ENCODE measurements around the gene DSEL. TPM values are rescaled to one million over a fixed set of nuclear protein-coding genes. Genes with fewer than 3 reads are reported as not detected.

The DSEL gene
- total and polyA plus RNA-seq, 2 of the 8 experiments (the other 6 are each of a cell fraction or from before 2014, with no cell fraction given), result 3.0 to 22.8 TPM

DNA sequence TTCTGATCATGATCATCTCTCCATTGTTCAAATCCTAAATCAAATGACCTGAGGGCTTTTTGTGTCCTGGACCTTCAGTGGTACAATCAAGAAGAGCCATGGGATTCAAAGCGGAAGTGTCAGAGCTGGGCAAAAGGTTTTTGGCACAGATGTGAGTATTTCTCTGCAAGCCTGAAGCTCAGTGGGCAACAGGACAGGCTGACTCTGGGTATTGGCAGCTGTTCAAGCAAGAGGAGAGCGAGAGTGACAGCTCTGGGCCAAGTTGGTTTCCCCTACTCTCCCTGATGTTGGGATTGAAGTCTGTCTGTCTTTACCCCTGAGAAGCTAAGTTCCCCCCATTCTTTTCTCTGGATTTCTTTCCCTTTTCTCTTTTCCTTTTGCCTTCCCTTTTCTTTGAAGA, 33.3 kb downstream of the DSEL start:
- H2BK120ac ChIP-seq (replicated peaks; ENCODE audit: low read depth, low read length), result no peak overlapping the region
- no peaks in the 10 kb centered on the region for H3K79me1 ChIP-seq (ENCODE audit: low read depth, low read length)
- WGBS, 2 experiments (ENCODE audit: extremely low coverage in 1 of 2, insufficient coverage in 1 of 2, insufficient read length in 1 of 2, insufficient replicate concordance in 2 of 2, low coverage in 1 of 2, low lambda C conversion rate in 2 of 2, missing lambda C conversion rate in 1 of 2), result 79% methylated on average over 2 of the region's 2 CpGs; no CpG with 5 or more reads in 1 of the 2 experiments
- TF ChIP-seq SIN3A (conservative IDR thresholded peaks at IDR 0.05 in 1 of 2, IDR thresholded peaks at IDR 0.05 in 1 of 2; ENCODE audit: low read depth in 1 of 2, low read length in 2 of 2) (no peak), SAP30 (IDR thresholded peaks at IDR 0.05; ENCODE audit: insufficient read depth, insufficient replicate concordance, low read length) (no peak), CREB1 (IDR thresholded peaks at IDR 0.05) (no peak), CEBPB (IDR thresholded peaks at IDR 0.05; ENCODE audit: low read depth, low read length) (no peak), RXRA (IDR thresholded peaks at IDR 0.05; ENCODE audit: insufficient read depth, low read depth, low read length) (no peak)
- H3K4ac ChIP-seq (replicated peaks; ENCODE audit: insufficient read length, low read depth, low read length), result no peak overlapping the region
- no peak overlapping the region for H4K5ac ChIP-seq (ENCODE audit: insufficient read length, low read depth, low read length)
- no peak overlapping the region for H2AFZ ChIP-seq (ENCODE audit: low read length)
- ChIA-PET POLR2A (ENCODE audit: partially characterized antibody) (no interaction called here), CTCF (ENCODE audit: partially characterized antibody) (interaction anchor here (1.5 kb wide), 1 partner anchor 32 kb away, joined by 3 read pairs; no protein-coding TSS in a partner anchor)
- no peak overlapping the region for H2AK5ac ChIP-seq (ENCODE audit: low read depth, low read length)
- H3K18ac ChIP-seq (ENCODE audit: extremely low read depth, low read length), result no peak overlapping the region
- no peak overlapping the region for H4K91ac ChIP-seq (replicated peaks; ENCODE audit: insufficient read length, low read length)
- H3K36me3 ChIP-seq (ENCODE audit: control insufficient read depth in 2 of 4, insufficient read depth in 4 of 4, low read length in 3 of 4), result no peaks in the 10 kb centered on the region
- H3K27ac ChIP-seq (ENCODE audit: low read depth, low read length), result no peak overlapping the region
- H3K27me3 ChIP-seq (replicated peaks in 1 of 4; ENCODE audit: control insufficient read depth in 3 of 4, extremely low read depth in 1 of 4, insufficient read depth in 3 of 4, low read length in 3 of 4), result peaks cover 11 to 30% (median 20%) of the 10 kb centered on the region in 4 experiments
- H3K23ac ChIP-seq (ENCODE audit: insufficient read length), result no peak overlapping the region
- H3K4me2 ChIP-seq (ENCODE audit: insufficient read depth in 1 of 2, low read depth in 2 of 2, low read length in 2 of 2), result no peak overlapping the region
- H4K8ac ChIP-seq (ENCODE audit: extremely low read depth, insufficient read depth, low read length), result no peak overlapping the region
- no peak overlapping the region for H3K4me3 ChIP-seq (ENCODE audit: extremely low read depth in 1 of 4, insufficient read depth in 2 of 4, low read depth in 3 of 4, low read length in 4 of 4)
- no peak for FAIRE-seq
- no peak for DNase-seq (ENCODE audit: low read depth in 1 of 2, low spot score in 2 of 2)
- H3K23me2 ChIP-seq (ENCODE audit: low read depth, low read length), result no peaks in the 10 kb centered on the region
- no peak overlapping the region for H3K14ac ChIP-seq (ENCODE audit: insufficient read length)
- no peak overlapping the region for H3K9ac ChIP-seq (replicated peaks in 1 of 4; ENCODE audit: extremely low read depth in 1 of 4, low read depth in 3 of 4, low read length in 3 of 4)
- no peak overlapping the region for H2BK5ac ChIP-seq (ENCODE audit: low read depth, low read length)
- H4K20me1 ChIP-seq (replicated peaks in 1 of 2; ENCODE audit: control insufficient read depth in 1 of 2, insufficient read depth in 2 of 2, low read length in 2 of 2), result peaks cover 0 to 3% of the 10 kb centered on the region in 2 experiments
- no peak overlapping the region for H2BK15ac ChIP-seq (ENCODE audit: low read length)
- no peaks in the 10 kb centered on the region for H3K9me3 ChIP-seq (ENCODE audit: insufficient read depth in 2 of 2, low read depth in 1 of 2, low read length in 1 of 2)
- no peak overlapping the region for H2BK12ac ChIP-seq (ENCODE audit: low read depth, low read length)
- no peaks in the 10 kb centered on the region for H3K79me2 ChIP-seq (ENCODE audit: control insufficient read depth in 1 of 2, insufficient read depth in 2 of 2, low read length in 2 of 2)
- no peak overlapping the region for H2BK20ac ChIP-seq (ENCODE audit: low read length)
- peaks cover 0 to 3% (median 0%) of the 10 kb centered on the region in 4 experiments; a peak in 1 of 7 replicates for H3K4me1 ChIP-seq (replicated peaks in 1 of 4; ENCODE audit: control insufficient read depth in 3 of 4, insufficient read depth in 4 of 4, low read length in 3 of 4)
- H3K56ac ChIP-seq (replicated peaks; ENCODE audit: insufficient read length, low read depth, low read length), result no peak overlapping the region

Data from H1 (cell line).